ENCODE data around the gene LYST.

The LYST gene

DNA sequence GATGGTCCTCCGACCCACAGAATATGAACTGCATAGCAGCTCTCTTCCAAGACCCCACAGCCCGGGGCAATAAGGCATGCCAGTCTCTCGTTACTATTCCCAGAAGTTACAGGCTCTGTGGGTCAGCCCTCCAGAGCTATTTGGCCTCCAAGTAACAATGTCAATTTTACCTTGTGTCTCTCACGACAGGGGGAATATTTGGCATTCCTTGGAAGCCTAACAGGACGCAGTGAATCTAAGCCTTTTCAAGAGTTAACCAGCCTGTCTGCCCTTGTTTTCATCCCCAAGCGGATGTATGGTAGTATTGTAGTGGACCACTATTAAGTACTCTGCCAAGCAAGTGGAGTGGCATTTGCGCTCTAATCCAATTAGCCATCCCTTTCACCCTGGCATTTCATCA, 192.7 kb downstream of the LYST start:
- DNase-seq (ENCODE audit: low read depth): no peak
- TF ChIP-seq, protein P1, sequence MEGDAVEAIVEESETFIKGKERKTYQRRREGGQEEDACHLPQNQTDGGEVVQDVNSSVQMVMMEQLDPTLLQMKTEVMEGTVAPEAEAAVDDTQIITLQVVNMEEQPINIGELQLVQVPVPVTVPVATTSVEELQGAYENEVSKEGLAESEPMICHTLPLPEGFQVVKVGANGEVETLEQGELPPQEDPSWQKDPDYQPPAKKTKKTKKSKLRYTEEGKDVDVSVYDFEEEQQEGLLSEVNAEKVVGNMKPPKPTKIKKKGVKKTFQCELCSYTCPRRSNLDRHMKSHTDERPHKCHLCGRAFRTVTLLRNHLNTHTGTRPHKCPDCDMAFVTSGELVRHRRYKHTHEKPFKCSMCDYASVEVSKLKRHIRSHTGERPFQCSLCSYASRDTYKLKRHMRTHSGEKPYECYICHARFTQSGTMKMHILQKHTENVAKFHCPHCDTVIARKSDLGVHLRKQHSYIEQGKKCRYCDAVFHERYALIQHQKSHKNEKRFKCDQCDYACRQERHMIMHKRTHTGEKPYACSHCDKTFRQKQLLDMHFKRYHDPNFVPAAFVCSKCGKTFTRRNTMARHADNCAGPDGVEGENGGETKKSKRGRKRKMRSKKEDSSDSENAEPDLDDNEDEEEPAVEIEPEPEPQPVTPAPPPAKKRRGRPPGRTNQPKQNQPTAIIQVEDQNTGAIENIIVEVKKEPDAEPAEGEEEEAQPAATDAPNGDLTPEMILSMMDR (IDR thresholded peaks at IDR 0.05; ENCODE audit: control insufficient read depth, insufficient read depth, low read depth, low read length, missing control alignments): no peak
- no peak overlapping the region for H3K4me3 ChIP-seq (ENCODE audit: control insufficient read depth, low read depth, low read length)

DNA sequence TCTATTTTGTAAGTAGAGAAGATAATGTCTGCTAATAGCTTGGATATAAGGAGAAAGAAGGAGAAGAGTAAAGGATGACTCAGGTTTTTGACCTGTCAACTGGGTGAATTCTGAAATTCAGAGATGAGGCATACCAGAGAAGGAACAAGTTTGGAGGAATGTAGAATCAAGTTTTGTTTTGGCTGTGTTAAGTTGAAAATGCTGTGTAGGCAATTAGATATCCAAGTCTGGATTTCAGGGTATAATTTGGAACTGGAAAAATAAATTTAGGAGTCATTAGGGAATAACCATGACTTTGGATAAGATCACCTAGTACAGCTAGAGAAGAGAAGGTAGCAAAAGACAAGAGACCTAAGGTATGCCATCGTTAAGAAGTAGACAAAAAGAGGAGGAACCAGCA, 194.7 kb downstream of the LYST start:
- no peak overlapping the region for H3K4me3 ChIP-seq (ENCODE audit: control insufficient read depth, low read depth, low read length)
- TF ChIP-seq, protein P1 (IDR thresholded peaks at IDR 0.05; ENCODE audit: control insufficient read depth, insufficient read depth, low read depth, low read length, missing control alignments): no peak
- no peak for DNase-seq (ENCODE audit: low read depth)

DNA sequence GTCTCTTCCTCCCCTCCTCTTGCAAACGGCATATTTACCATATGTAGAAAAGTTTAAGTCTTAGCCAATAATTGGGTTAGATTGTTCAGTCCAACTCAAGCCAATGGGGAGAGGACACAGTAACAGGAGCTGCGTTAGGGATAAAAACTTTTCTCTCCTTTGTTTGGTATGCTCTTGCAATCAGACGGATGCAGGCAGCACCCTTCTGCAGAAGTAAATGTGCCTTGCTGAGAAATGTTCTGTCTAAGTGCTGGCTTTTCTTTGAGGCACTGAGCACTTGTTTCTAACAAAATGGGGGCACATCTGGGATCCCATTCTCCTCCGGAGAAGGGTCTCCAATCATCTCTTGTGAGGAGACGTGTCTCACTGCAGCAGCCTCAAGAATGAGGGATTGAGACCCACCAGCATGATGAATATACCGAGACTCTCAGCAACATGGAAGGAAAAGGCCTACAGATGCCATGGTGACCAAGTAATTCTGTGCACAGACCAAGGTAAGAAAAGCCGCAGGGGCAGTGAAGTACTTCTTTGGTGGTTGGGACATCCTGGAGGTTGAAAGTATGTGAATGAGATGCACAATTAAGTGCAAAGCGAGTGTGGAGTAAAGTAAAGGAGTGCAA, 196.4 kb downstream of the LYST start:
- TF ChIP-seq, protein P1 (IDR thresholded peaks at IDR 0.05; ENCODE audit: control insufficient read depth, insufficient read depth, low read depth, low read length, missing control alignments): no peak
- no peak for DNase-seq (ENCODE audit: low read depth)
- H3K4me3 ChIP-seq (ENCODE audit: control insufficient read depth, low read depth, low read length): no peak overlapping the region

DNA sequence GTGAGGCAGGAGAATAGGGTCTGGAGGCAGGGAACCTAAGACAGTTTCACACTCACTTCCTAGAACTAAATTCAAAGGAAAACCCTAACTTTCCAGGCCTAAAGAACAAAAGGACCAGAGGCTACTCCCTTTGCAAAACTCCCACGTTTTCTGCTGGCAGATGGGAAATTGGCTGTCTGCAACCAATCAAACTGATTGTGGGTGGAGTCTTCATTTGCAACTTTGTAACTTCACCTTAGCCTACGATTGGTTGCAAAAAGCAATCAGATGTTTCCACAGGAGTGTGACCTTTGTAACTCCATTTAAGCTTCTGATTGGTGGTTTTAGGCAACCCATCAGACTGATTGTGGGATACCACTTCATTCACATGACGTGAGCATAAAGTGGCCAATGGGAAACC, 197.4 kb downstream of the LYST start:
- DNase-seq (ENCODE audit: low read depth): no peak
- H3K4me3 ChIP-seq (ENCODE audit: control insufficient read depth, low read depth, low read length): no peak overlapping the region

DNA sequence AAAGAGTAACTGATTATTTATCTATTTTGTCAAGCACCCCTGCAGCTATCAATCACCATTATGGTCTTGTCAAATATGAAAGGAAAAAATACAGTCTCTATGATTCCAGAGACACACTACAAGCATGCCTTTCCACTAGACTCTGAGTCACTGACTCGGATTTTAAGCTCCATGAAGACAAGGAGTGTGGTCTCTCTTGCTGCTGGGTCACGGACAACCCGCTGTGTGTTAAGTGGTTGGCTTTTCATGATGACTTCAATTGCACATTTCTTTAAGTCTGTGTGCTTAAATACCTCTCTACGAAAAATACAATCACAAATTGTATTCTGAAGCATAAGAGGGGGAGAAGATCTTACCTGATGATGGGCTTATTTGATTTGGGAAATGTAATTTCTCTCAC, 203.1 kb downstream of the LYST start:
- H3K4me3 ChIP-seq (ENCODE audit: control insufficient read depth, low read depth, low read length): no peak overlapping the region
- DNase-seq (ENCODE audit: low read depth): no peak
- TF ChIP-seq, protein P1 (IDR thresholded peaks at IDR 0.05; ENCODE audit: control insufficient read depth, insufficient read depth, low read depth, low read length, missing control alignments): no peak

More for the DNA sequence above, 197.4 kb downstream of the LYST start:
- TF ChIP-seq, protein P1 (IDR thresholded peaks at IDR 0.05; ENCODE audit: control insufficient read depth, insufficient read depth, low read depth, low read length, missing control alignments): no peak

DNA sequence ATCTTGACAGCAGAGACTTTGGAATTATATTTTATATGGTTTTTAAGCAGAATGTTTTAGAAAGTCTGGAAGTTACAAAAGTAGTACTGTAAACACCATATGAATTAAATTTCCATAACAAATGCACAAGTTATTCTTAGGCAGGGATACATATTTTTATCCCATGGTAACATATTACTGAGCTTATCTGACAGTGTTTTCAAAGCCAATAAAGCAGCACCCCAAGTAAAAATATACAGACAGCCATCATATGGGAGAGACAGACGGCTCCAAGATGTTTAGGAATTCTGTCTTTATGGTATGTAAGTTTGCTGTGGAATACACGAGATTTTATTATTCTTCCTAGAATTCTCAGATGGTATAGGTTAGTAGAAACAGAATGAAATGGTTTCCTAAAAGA, 205.1 kb downstream of the LYST start:
- H3K4me3 ChIP-seq (ENCODE audit: control insufficient read depth, low read depth, low read length): no peak overlapping the region
- no peak for DNase-seq (ENCODE audit: low read depth)
- TF ChIP-seq, protein P1 (IDR thresholded peaks at IDR 0.05; ENCODE audit: control insufficient read depth, insufficient read depth, low read depth, low read length, missing control alignments): no peak
